ENCODE data around the gene PEX11G. TPM values are rescaled to one million over a fixed set of nuclear protein-coding genes. Genes with fewer than 3 reads are reported as not detected.

The PEX11G gene
- total and polyA plus RNA-seq, 9 of the 15 experiments (the other 6 are each of a cell fraction or from before 2014, with no cell fraction given): 0.07 to 3.2 (median 0.70) TPM; not detected in 1

DNA sequence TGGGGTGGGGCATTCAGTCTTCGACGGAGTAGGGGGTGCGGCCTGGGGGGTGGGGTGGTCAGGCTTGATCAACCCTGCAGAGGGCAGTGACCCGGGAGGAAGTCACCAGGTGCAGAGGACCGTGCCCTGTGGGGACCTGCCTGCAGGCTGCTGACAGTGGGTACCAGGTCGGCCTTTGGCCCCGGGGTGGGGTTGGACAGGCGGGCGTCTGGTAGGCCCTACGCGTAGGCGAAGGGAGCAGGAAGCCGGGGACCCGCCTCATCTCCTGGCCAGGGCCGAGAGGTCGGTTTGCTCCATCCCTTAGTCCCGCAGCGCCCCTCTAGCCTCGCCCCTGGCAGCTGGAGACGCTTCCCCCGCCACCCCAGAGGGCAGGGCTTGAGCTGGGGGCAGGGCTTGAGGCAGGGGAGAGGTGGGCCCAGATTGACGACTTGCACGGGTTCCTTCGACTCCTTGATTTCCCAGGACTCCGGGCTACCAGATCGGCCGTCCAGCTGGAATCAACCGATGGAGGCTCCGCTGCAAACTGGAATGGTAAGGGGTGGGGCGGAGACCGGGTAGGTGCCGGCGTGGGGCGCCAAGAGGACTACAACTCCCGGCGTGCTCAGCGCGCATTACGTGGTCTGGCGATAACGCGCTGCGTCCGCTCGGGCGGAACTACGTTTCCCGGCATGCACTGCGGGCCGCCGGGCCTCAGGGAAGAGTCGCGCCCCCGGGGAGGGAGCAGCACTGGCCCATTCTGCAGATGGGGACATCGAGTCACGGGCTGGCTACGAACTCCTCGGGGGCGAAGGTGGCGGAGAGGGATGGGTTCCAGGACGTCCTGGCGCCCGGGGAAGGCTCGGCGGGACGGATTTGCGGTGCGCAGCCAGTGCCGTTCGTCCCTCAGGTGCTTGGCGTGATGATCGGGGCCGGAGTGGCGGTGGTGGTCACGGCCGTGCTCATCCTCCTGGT, 46.5 kb upstream of the PEX11G start, which contains the start of gene PNPLA6 (continued):
- peak; percentile 68 for TF ChIP-seq MXI1 (IDR thresholded peaks at IDR 0.05; ENCODE audit: low read depth, low read length)
- TF ChIP-seq XRCC3 (IDR thresholded peaks at IDR 0.05): no peak
- no peak for TF ChIP-seq ZNF445 (CRISPR knock-in tag; IDR thresholded peaks at IDR 0.05; ENCODE audit: low read depth)
- TF ChIP-seq PCBP1 (IDR thresholded peaks at IDR 0.05; ENCODE audit: low read depth, low read length, poor library complexity, severe bottlenecking): peak; percentile 99
- peak in 1 of 2 experiments; percentile 77; a peak in 2 of 4 replicates for TF ChIP-seq FOXA3 (CRISPR knock-in tag; conservative IDR thresholded peaks at IDR 0.05 in 1 of 2, IDR thresholded peaks at IDR 0.05 in 1 of 2)
- no peak for TF ChIP-seq CBX8 (IDR thresholded peaks at IDR 0.05; ENCODE audit: borderline replicate concordance, extremely low read depth, low read depth, low read length, poor library complexity, severe bottlenecking)
- TF ChIP-seq MAFG (tag; conservative IDR thresholded peaks at IDR 0.05): no peak
- no peak for TF ChIP-seq TAF1 (IDR thresholded peaks at IDR 0.05; ENCODE audit: control insufficient read depth, extremely low read depth, insufficient read depth, low read length, severe bottlenecking)
- TF ChIP-seq NFIC (IDR thresholded peaks at IDR 0.05): peak; percentile 29; the same call in 1 of the 2 replicates
- no peak for TF ChIP-seq SPI1 (IDR thresholded peaks at IDR 0.05; ENCODE audit: borderline replicate concordance, low read depth, low read length)
- TF ChIP-seq ZNF124 (CRISPR knock-in tag; IDR thresholded peaks at IDR 0.05): no peak
- no peak for TF ChIP-seq ZNF695 (CRISPR knock-in tag; IDR thresholded peaks at IDR 0.05)
- TF ChIP-seq RBBP5 (IDR thresholded peaks at IDR 0.05; ENCODE audit: borderline replicate concordance, insufficient read depth, low read length, poor library complexity, severe bottlenecking): no peak
- TF ChIP-seq, protein P1, sequence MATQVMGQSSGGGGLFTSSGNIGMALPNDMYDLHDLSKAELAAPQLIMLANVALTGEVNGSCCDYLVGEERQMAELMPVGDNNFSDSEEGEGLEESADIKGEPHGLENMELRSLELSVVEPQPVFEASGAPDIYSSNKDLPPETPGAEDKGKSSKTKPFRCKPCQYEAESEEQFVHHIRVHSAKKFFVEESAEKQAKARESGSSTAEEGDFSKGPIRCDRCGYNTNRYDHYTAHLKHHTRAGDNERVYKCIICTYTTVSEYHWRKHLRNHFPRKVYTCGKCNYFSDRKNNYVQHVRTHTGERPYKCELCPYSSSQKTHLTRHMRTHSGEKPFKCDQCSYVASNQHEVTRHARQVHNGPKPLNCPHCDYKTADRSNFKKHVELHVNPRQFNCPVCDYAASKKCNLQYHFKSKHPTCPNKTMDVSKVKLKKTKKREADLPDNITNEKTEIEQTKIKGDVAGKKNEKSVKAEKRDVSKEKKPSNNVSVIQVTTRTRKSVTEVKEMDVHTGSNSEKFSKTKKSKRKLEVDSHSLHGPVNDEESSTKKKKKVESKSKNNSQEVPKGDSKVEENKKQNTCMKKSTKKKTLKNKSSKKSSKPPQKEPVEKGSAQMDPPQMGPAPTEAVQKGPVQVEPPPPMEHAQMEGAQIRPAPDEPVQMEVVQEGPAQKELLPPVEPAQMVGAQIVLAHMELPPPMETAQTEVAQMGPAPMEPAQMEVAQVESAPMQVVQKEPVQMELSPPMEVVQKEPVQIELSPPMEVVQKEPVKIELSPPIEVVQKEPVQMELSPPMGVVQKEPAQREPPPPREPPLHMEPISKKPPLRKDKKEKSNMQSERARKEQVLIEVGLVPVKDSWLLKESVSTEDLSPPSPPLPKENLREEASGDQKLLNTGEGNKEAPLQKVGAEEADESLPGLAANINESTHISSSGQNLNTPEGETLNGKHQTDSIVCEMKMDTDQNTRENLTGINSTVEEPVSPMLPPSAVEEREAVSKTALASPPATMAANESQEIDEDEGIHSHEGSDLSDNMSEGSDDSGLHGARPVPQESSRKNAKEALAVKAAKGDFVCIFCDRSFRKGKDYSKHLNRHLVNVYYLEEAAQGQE (IDR thresholded peaks at IDR 0.05; ENCODE audit: borderline replicate concordance): peak; percentile 41; the same call in 1 of the 2 replicates
- TF ChIP-seq, protein P1 (CRISPR knock-in tag; IDR thresholded peaks at IDR 0.05; ENCODE audit: low read depth): peak; percentile 81; the same call in 1 of the 2 replicates
- TF ChIP-seq, protein P2, sequence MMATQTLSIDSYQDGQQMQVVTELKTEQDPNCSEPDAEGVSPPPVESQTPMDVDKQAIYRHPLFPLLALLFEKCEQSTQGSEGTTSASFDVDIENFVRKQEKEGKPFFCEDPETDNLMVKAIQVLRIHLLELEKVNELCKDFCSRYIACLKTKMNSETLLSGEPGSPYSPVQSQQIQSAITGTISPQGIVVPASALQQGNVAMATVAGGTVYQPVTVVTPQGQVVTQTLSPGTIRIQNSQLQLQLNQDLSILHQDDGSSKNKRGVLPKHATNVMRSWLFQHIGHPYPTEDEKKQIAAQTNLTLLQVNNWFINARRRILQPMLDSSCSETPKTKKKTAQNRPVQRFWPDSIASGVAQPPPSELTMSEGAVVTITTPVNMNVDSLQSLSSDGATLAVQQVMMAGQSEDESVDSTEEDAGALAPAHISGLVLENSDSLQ (IDR thresholded peaks at IDR 0.05): 0 out of 2 replicates have a peak, but pooled peaks have one; percentile 18
- TF ChIP-seq TFAM (CRISPR knock-in tag; conservative IDR thresholded peaks at IDR 0.05): no peak

All from K562 (cell line).